H1 (cell line): ENCODE results near the gene NKX2-8. TPM values are rescaled to one million over a fixed set of nuclear protein-coding genes. Genes with fewer than 3 reads are reported as not detected.

ENCODE experiments used
- CTCF ChIA-PET: fragments of 300-600 bp; sonication (Branson Sonifier 250); formaldehyde crosslinking; loops from one replicate; lab custom pipeline; 2021; ENCODE audit not compliant: partially characterized antibody; lab: Charles Lee
- POLR2A ChIA-PET: fragments of 300-600 bp; sonication (Branson Sonifier 250); formaldehyde crosslinking; loops from one replicate; lab custom pipeline; 2021; ENCODE audit warnings: inconsistent platforms; ENCODE audit not compliant: partially characterized antibody; lab: Charles Lee
- DNase-seq, 2 experiments: peaks; one replicate each; pipeline versions ENCODE4 v3.0.0 to v3.0.0-alpha.2; 2010 to 2022; ENCODE audit warnings: low spot score in 2 of 2, low read depth in 1 of 2, mixed read lengths in 1 of 2
- FAIRE-seq: peaks from 2 replicates; lab custom pipeline; 2011; peaks lifted over from hg19 to GRCh38; lab: Jason Lieb, UNC
- H2AFZ ChIP-seq: 2 replicates; pipeline ENCODE4 v1.8.1; 2012; ENCODE audit warnings: low read length, inconsistent platforms
- H2AK5ac ChIP-seq: 2 replicates; pipeline ENCODE4 v1.6.1; 2013; ENCODE audit warnings: low read depth, low read length
- H2BK120ac ChIP-seq: replicated peaks from 2 replicates; pipeline ENCODE3; 2013; ENCODE audit warnings: low read depth, low read length, inconsistent platforms
- H2BK12ac ChIP-seq: 2 replicates; pipeline ENCODE4 v1.6.1; 2013; ENCODE audit warnings: low read depth, low read length
- H2BK15ac ChIP-seq: 2 replicates; pipeline ENCODE4 v1.6.1; 2013; ENCODE audit warnings: low read length
- H2BK20ac ChIP-seq: 2 replicates; pipeline ENCODE4 v1.6.1; 2013; ENCODE audit warnings: low read length
- H2BK5ac ChIP-seq: 2 replicates; pipeline ENCODE4 v1.6.1; 2013; ENCODE audit warnings: low read depth, low read length
- H3K14ac ChIP-seq: 2 replicates; pipeline ENCODE4 v1.6.1; 2013; ENCODE audit warnings: inconsistent platforms; ENCODE audit not compliant: insufficient read length
- H3K18ac ChIP-seq: 2 replicates; pipeline ENCODE4 v1.6.1; 2013; ENCODE audit warnings: low read length; ENCODE audit errors: extremely low read depth
- H3K23ac ChIP-seq: 2 replicates; pipeline ENCODE4 v1.6.1; 2013; ENCODE audit warnings: inconsistent platforms; ENCODE audit not compliant: insufficient read length
- H3K23me2 ChIP-seq: 2 replicates; pipeline ENCODE4 v1.6.1; 2013; ENCODE audit warnings: low read depth, low read length
- H3K27ac ChIP-seq: 2 replicates; pipeline ENCODE4 v1.6.1; 2011; ENCODE audit warnings: low read depth, low read length, inconsistent platforms
- H3K27me3 ChIP-seq, 4 experiments: replicated peaks in 1 of 4; 1 replicate in 1 of 4; 2 replicates in 3 of 4; pipeline versions ENCODE4 v1.6.1 to v1.8.1; 2011 to 2013; ENCODE audit warnings: low read length in 3 of 4, mild to moderate bottlenecking in 3 of 4, inconsistent platforms in 2 of 4, mixed read lengths in 2 of 4, moderate library complexity in 1 of 4; ENCODE audit not compliant: control insufficient read depth in 3 of 4, insufficient read depth in 3 of 4; ENCODE audit errors: extremely low read depth in 1 of 4
- H3K36me3 ChIP-seq, 4 experiments: 2 replicates each; pipeline versions ENCODE4 v1.6.1 to v1.8.1; 2011 to 2013; ENCODE audit warnings: mild to moderate bottlenecking in 4 of 4, low read length in 3 of 4, moderate library complexity in 2 of 4, control low read depth in 1 of 4, inconsistent platforms in 1 of 4; ENCODE audit not compliant: insufficient read depth in 4 of 4, control insufficient read depth in 2 of 4
- H3K4ac ChIP-seq: replicated peaks from 2 replicates; pipeline ENCODE3; 2013; ENCODE audit warnings: low read length, low read depth, mixed read lengths, inconsistent platforms; ENCODE audit not compliant: insufficient read length
- H3K4me1 ChIP-seq, 4 experiments: replicated peaks in 1 of 4; 1 replicate in 1 of 4; 2 replicates in 3 of 4; pipeline versions ENCODE4 v1.6.1 to v1.8.1; 2011 to 2013; ENCODE audit warnings: low read length in 3 of 4, inconsistent platforms in 2 of 4, mixed read lengths in 1 of 4; ENCODE audit not compliant: insufficient read depth in 4 of 4, control insufficient read depth in 3 of 4
- H3K4me2 ChIP-seq, 2 experiments: 2 replicates each; pipeline versions ENCODE4 v1.6.1 to v1.8.1; 2011 to 2013; ENCODE audit warnings: low read depth in 2 of 2, low read length in 2 of 2, control low read depth in 1 of 2, inconsistent platforms in 1 of 2, mild to moderate bottlenecking in 1 of 2; ENCODE audit not compliant: insufficient read depth in 1 of 2
- H3K4me3 ChIP-seq, 4 experiments: fragments of 200-600, 300-600 bp in 1 of 4; sonication (generic), shearing (Covaris generic), sonication (Bioruptor Twin) in 1 of 4; 2 replicates each; pipeline versions ENCODE4 v1.5.1 to v1.8.1; 2011 to 2016; ENCODE audit warnings: low read length in 4 of 4, low read depth in 3 of 4, control low read depth in 2 of 4, inconsistent platforms in 2 of 4, mild to moderate bottlenecking in 2 of 4, mixed read lengths in 1 of 4, moderate library complexity in 1 of 4; ENCODE audit not compliant: insufficient read depth in 2 of 4; ENCODE audit errors: extremely low read depth in 1 of 4
- H3K56ac ChIP-seq: replicated peaks from 2 replicates; pipeline ENCODE3; 2013; ENCODE audit warnings: low read depth, mild to moderate bottlenecking, mixed read lengths, low read length, inconsistent platforms; ENCODE audit not compliant: insufficient read length
- H3K79me1 ChIP-seq: 2 replicates; pipeline ENCODE4 v1.6.1; 2013; ENCODE audit warnings: low read depth, low read length, control low read depth
- H3K79me2 ChIP-seq, 2 experiments: 2 replicates each; pipeline versions ENCODE4 v1.6.1 to v1.8.1; 2012 to 2013; ENCODE audit warnings: low read length in 2 of 2, mild to moderate bottlenecking in 2 of 2, inconsistent platforms in 1 of 2; ENCODE audit not compliant: insufficient read depth in 2 of 2, control insufficient read depth in 1 of 2
- H3K9ac ChIP-seq, 4 experiments: replicated peaks in 1 of 4; 1 replicate in 1 of 4; 2 replicates in 3 of 4; pipeline versions ENCODE4 v1.6.1 to v1.8.1; 2011 to 2013; ENCODE audit warnings: low read depth in 3 of 4, low read length in 3 of 4, control low read depth in 2 of 4, mild to moderate bottlenecking in 2 of 4, moderate library complexity in 2 of 4, inconsistent platforms in 1 of 4; ENCODE audit errors: extremely low read depth in 1 of 4
- H3K9me3 ChIP-seq, 2 experiments: 2 replicates each; pipeline versions ENCODE4 v1.6.1 to v1.8.1; 2012 to 2013; ENCODE audit warnings: mild to moderate bottlenecking in 2 of 2, moderate library complexity in 2 of 2, control low read depth in 1 of 2, inconsistent platforms in 1 of 2, low read depth in 1 of 2, low read length in 1 of 2, mixed read lengths in 1 of 2; ENCODE audit not compliant: insufficient read depth in 2 of 2
- H4K20me1 ChIP-seq, 2 experiments: replicated peaks in 1 of 2; 2 replicates each; pipeline versions ENCODE3 to v1.8.1; 2011 to 2013; ENCODE audit warnings: inconsistent platforms in 2 of 2, low read length in 2 of 2, mild to moderate bottlenecking in 1 of 2; ENCODE audit not compliant: insufficient read depth in 2 of 2, control insufficient read depth in 1 of 2
- H4K5ac ChIP-seq: 2 replicates; pipeline ENCODE4 v1.6.1; 2013; ENCODE audit warnings: low read length, low read depth, mixed read lengths, inconsistent platforms; ENCODE audit not compliant: insufficient read length
- H4K8ac ChIP-seq: 2 replicates; pipeline ENCODE4 v1.8.0; 2013; ENCODE audit warnings: mild to moderate bottlenecking, moderate library complexity, low read length, inconsistent platforms; ENCODE audit not compliant: insufficient read depth; ENCODE audit errors: extremely low read depth
- H4K91ac ChIP-seq: replicated peaks from 2 replicates; pipeline ENCODE3; 2013; ENCODE audit warnings: low read length, mixed read lengths, inconsistent platforms; ENCODE audit not compliant: insufficient read length
- EZH2 ChIP-seq: fragments of 200-600 bp; sonication (generic); IDR thresholded peaks from 2 replicates; pipeline ENCODE4 v1.7.1; 2012; ENCODE audit warnings: low read depth, mild to moderate bottlenecking, moderate library complexity, low read length, inconsistent platforms; ENCODE audit not compliant: severe bottlenecking
- RNF2 ChIP-seq: fragments of 200-900, 300-1000 bp; sonication (generic); IDR thresholded peaks from 2 replicates; pipeline ENCODE4 v1.7.1; 2016; ENCODE audit warnings: borderline replicate concordance, low read depth, mild to moderate bottlenecking, antibody characterized with exemption, low read length; ENCODE audit not compliant: poor library complexity, severe bottlenecking; ENCODE audit errors: missing control alignments
- SIX5 ChIP-seq: IDR thresholded peaks from 2 replicates; pipeline ENCODE4 v1.6.1; 2011; ENCODE audit warnings: mild to moderate bottlenecking, low read depth, low read length
- WGBS, 2 experiments: shearing (Covaris generic) in 1 of 2; methylation state at CpG; one replicate each; pipeline versions ENCODE4 v1.1.6 to v1.1.7; 2013 to 2015; ENCODE audit warnings: low lambda C conversion rate in 2 of 2, mixed read lengths in 2 of 2, inconsistent platforms in 1 of 2, low coverage in 1 of 2, missing lambda C conversion rate in 1 of 2; ENCODE audit not compliant: insufficient replicate concordance in 2 of 2, insufficient coverage in 1 of 2, insufficient read length in 1 of 2; ENCODE audit errors: extremely low coverage in 1 of 2, missing lambda C conversion rate in 1 of 2; 5-methylcytosine and 5-hydroxymethylcytosine counted together
- polyA plus RNA-seq, 7 experiments: library from polyadenylated mRNA; depleted of rRNA in 3 of 7; stranded (reverse) in 5 of 7; unstranded in 2 of 7; fragments of >200 nt in 5 of 7; fragments of 200-250 nt in 2 of 7; gene quantifications; 1 replicate in 5 of 7; 2 replicates in 1 of 7; 4 replicates in 1 of 7; pipeline versions ENCODE4 v1.2.1 to v1.2.3, GENCODE V29; 2011 to 2013; ENCODE audit warnings: missing spikeins in 2 of 7, mixed read lengths in 2 of 7
- total RNA-seq: library from RNA; stranded (reverse); fragmentation: NEBNext Ultra II Directional; extraction: Animal tissue kit (Norgen Biotek cat#: 25700); gene quantifications from 2 replicates; pipeline ENCODE4 v1.2.1, GENCODE V29; 2021

NKX2-8 gene
- total and polyA plus RNA-seq, 2 of the 8 experiments (the other 6 are each of a cell fraction or from before 2014, with no cell fraction given), result not detected

GRCh38 chr14:36588788-36589187 lies 6.4 kb upstream of the NKX2-8 start:
- H2BK12ac ChIP-seq, result no peak overlapping the region
- H3K4me2 ChIP-seq, result no peak overlapping the region; a peak in 1 of 4 replicates
- peaks cover 0 to 5% (median 0%) of the 10 kb centered on the region in 4 experiments; a peak in 3 of 7 replicates for H3K4me1 ChIP-seq
- no peak overlapping the region for H2BK120ac ChIP-seq
- no peak overlapping the region for H3K18ac ChIP-seq
- no peaks in the 10 kb centered on the region for H3K79me2 ChIP-seq
- no peak overlapping the region for H3K9ac ChIP-seq
- H3K56ac ChIP-seq, result no peak overlapping the region
- H3K4me3 ChIP-seq, result no peak overlapping the region
- no peak overlapping the region for H2BK15ac ChIP-seq
- H3K14ac ChIP-seq, result no peak overlapping the region
- 27% methylated on average over 7 of the region's 7 CpGs; no CpG with 5 or more reads in 1 of the 2 experiments for WGBS, 2 experiments
- H3K4ac ChIP-seq, result no peak overlapping the region
- H2BK20ac ChIP-seq, result no peak overlapping the region
- no peak overlapping the region for H4K8ac ChIP-seq
- DNase-seq, result no peak
- POLR2A ChIA-PET, result interaction anchor here (2.1 to 2.6 kb wide), 2 partner anchors 9 to 63 kb away, joined by 5 to 6 read pairs; no protein-coding TSS in a partner anchor
- CTCF ChIA-PET, result interaction anchor here (0.6 to 27.3 kb wide), 11 partner anchors 9 to 80 kb away, joined by 3 to 395 read pairs (median 6); partner anchors contain the start of gene NKX2-1
- no peak overlapping the region for H4K91ac ChIP-seq
- peak; percentile 76 for FAIRE-seq
- no peak overlapping the region for H2AK5ac ChIP-seq
- no peak overlapping the region for H2BK5ac ChIP-seq
- H4K5ac ChIP-seq, result no peak overlapping the region
- H3K9me3 ChIP-seq, result no peaks in the 10 kb centered on the region
- H3K23me2 ChIP-seq, result no peaks in the 10 kb centered on the region; the same call in 1 of the 2 replicates
- H3K27ac ChIP-seq, result no peak overlapping the region
- H3K79me1 ChIP-seq, result no peaks in the 10 kb centered on the region
- H3K23ac ChIP-seq, result no peak overlapping the region
- H4K20me1 ChIP-seq, result peaks cover 5 to 6% of the 10 kb centered on the region in 2 experiments
- no peaks in the 10 kb centered on the region for H3K36me3 ChIP-seq
- H2AFZ ChIP-seq, result no peak overlapping the region
- H3K27me3 ChIP-seq, result peaks cover 56 to 92% (median 78%) of the 10 kb centered on the region in 4 experiments
- TF ChIP-seq EZH2 (peak; percentile 17), RNF2 (peak; percentile 76), SIX5 (no peak)
